ENCODE results near the gene SKA2. TPM values are rescaled to one million over a fixed set of nuclear protein-coding genes. Genes with fewer than 3 reads are reported as not detected.

The SKA2 gene
- total and polyA plus RNA-seq, 12 donors: 11.7 to 45.8 (median 24.5) TPM

- H3K9me3 ChIP-seq (replicated peaks in 1 of 3): no peaks in the 10 kb centered on the region
- WGBS, 4 donors: 93 to 98% (median 96%) methylated on average over 9 of the region's 9 CpGs
- no peaks in the 10 kb centered on the region for H3K27me3 ChIP-seq
Measured at GRCh38 chr17:59121901-59122480, 33.0 kb downstream of the SKA2 start.

GRCh38 chr17:59115474-59115873 is 39.5 kb downstream of the SKA2 start:
- Histone ChIP-seq H3K4me1 (replicated peaks in 1 of 2) (no peaks in the 10 kb centered on the region), H3K9me3 (replicated peaks in 1 of 3) (no peaks in the 10 kb centered on the region), H3K27ac (no peak overlapping the region), H3K36me3 (replicated peaks in 1 of 2) (no peaks in the 10 kb centered on the region), H3K4me3 (no peak overlapping the region), H3K27me3 (no peaks in the 10 kb centered on the region)
- DNase-seq: no peak
- WGBS, 4 donors: 91 to 96% (median 94%) methylated on average over 9 of the region's 9 CpGs
- TF ChIP-seq POLR2A (IDR thresholded peaks at IDR 0.05) (no peak), CTCF (IDR thresholded peaks at IDR 0.05) (no peak)
- intact Hi-C loops (cut with DNase I): no loop called here

More at GRCh38 chr17:59121901-59122480, 33.0 kb downstream of the SKA2 start:
- no peaks in the 10 kb centered on the region for H3K4me1 ChIP-seq (replicated peaks in 1 of 2)
- TF ChIP-seq POLR2A (IDR thresholded peaks at IDR 0.05) (no peak), CTCF (IDR thresholded peaks at IDR 0.05) (no peak)
- H3K4me3 ChIP-seq: no peak overlapping the region
- no peak for DNase-seq
- no peaks in the 10 kb centered on the region for H3K36me3 ChIP-seq (replicated peaks in 1 of 2)
- H3K27ac ChIP-seq: no peak overlapping the region
- intact Hi-C loops (cut with DNase I): no loop called here

GRCh38 chr17:59111539-59111938 is 43.4 kb downstream of the SKA2 start:
- peaks cover 7% of the 10 kb centered on the region in 2 donors for H3K4me1 ChIP-seq (replicated peaks in 1 of 2)

GRCh38 chr17:59110973-59111372 is 44.0 kb downstream of the SKA2 start:
- TF ChIP-seq POLR2A (IDR thresholded peaks at IDR 0.05): no peak
- TF ChIP-seq CTCF (IDR thresholded peaks at IDR 0.05): no peak
- no peaks in the 10 kb centered on the region for H3K27me3 ChIP-seq
- H3K27ac ChIP-seq: no peak overlapping the region
- H3K4me1 ChIP-seq (replicated peaks in 1 of 2): peaks cover 7% of the 10 kb centered on the region in 2 donors
- no peak for DNase-seq
- H3K4me3 ChIP-seq: no peak overlapping the region
- intact Hi-C loops (cut with DNase I): no loop called here
- no peaks in the 10 kb centered on the region for H3K36me3 ChIP-seq (replicated peaks in 1 of 2)
- no peaks in the 10 kb centered on the region for H3K9me3 ChIP-seq (replicated peaks in 1 of 3)

More at GRCh38 chr17:59111539-59111938, 43.4 kb downstream of the SKA2 start:
- no peak for DNase-seq
- no peaks in the 10 kb centered on the region for H3K27me3 ChIP-seq
- no peaks in the 10 kb centered on the region for H3K36me3 ChIP-seq (replicated peaks in 1 of 2)
- TF ChIP-seq POLR2A (IDR thresholded peaks at IDR 0.05): no peak
- no peak for TF ChIP-seq CTCF (IDR thresholded peaks at IDR 0.05)
- H3K4me3 ChIP-seq: no peak overlapping the region
- WGBS, 4 donors: 80 to 90% (median 88%) methylated on average over 3 of the region's 3 CpGs
- H3K27ac ChIP-seq: no peak overlapping the region
- intact Hi-C loops (cut with DNase I): no loop called here
- no peaks in the 10 kb centered on the region for H3K9me3 ChIP-seq (replicated peaks in 1 of 3)

All from adrenal gland (tissue), 12 donors.